ENCODE data around the gene PARP6. TPM values are rescaled to one million over a fixed set of nuclear protein-coding genes. Genes with fewer than 3 reads are reported as not detected.

The PARP6 gene
- polyA plus RNA-seq, 1 donor (not counting 4 experiments of a cell fraction or from before 2014, with no cell fraction given), result 51.0 TPM

DNA sequence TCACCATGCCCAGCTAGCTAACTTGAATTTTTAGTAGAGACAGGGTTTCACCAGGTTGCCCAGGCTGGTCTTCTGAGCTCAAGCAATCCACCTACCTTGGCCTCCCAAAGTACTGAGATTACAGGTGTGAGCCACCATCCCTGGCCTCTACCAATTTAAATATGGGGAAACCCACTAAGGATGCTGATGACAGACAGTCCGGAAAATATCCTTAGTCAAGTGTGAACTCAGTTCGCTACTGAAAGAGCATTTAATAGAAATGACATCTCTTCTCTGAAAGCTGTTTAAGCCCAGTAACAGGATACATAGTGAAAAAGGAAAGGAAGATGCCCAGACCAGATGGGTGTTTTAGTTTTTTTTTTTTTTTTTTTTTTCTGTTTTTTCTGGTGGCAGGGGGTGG, 67.1 kb downstream of the PARP6 start:
- no peak for DNase-seq (ENCODE audit: low read depth, low spot score)
- no peak for FAIRE-seq
- Histone ChIP-seq H4K20me1 (ENCODE audit: control insufficient read depth, extremely low read depth, insufficient read depth, low read length) (peaks cover 54% of the 10 kb centered on the region), H2AFZ (ENCODE audit: control insufficient read depth, low read length) (no peak overlapping the region), H3K9me3 (ENCODE audit: control insufficient read depth, low read depth, low read length) (no peaks in the 10 kb centered on the region), H3K9ac (ENCODE audit: control insufficient read depth, extremely low read depth, insufficient read depth, low read length) (no peak overlapping the region), H3K27ac (ENCODE audit: control insufficient read depth, insufficient read depth, low read length) (no peak overlapping the region), H3K9me1 (ENCODE audit: control insufficient read depth, extremely low read depth, insufficient read depth, low read length) (peaks cover 5% of the 10 kb centered on the region), H3K4me1 (ENCODE audit: control insufficient read depth, extremely low read depth, insufficient read depth, low read length) (peaks cover 65% of the 10 kb centered on the region), H3K27me3 (ENCODE audit: control insufficient read depth, extremely low read depth, insufficient read depth, low read length) (no peaks in the 10 kb centered on the region), H3K79me2 (ENCODE audit: control insufficient read depth, insufficient read depth, low read length) (peaks cover 24% of the 10 kb centered on the region), H3K4me3 (ENCODE audit: control insufficient read depth in 2 of 3, extremely low read depth in 1 of 3, insufficient read depth in 2 of 3, low read depth in 1 of 3, low read length in 3 of 3) (no peak overlapping the region), H3K36me3 (ENCODE audit: control insufficient read depth in 2 of 2, extremely low read depth in 1 of 2, insufficient read depth in 2 of 2, low read length in 2 of 2) (peaks cover 70 to 90% of the 10 kb centered on the region in 2 experiments), H3K4me2 (ENCODE audit: control insufficient read depth, extremely low read depth, insufficient read depth, low read depth, low read length) (no peak overlapping the region)
- no peak for TF ChIP-seq EZH2 (IDR thresholded peaks at IDR 0.05; ENCODE audit: low read length)
- TF ChIP-seq, protein P1, sequence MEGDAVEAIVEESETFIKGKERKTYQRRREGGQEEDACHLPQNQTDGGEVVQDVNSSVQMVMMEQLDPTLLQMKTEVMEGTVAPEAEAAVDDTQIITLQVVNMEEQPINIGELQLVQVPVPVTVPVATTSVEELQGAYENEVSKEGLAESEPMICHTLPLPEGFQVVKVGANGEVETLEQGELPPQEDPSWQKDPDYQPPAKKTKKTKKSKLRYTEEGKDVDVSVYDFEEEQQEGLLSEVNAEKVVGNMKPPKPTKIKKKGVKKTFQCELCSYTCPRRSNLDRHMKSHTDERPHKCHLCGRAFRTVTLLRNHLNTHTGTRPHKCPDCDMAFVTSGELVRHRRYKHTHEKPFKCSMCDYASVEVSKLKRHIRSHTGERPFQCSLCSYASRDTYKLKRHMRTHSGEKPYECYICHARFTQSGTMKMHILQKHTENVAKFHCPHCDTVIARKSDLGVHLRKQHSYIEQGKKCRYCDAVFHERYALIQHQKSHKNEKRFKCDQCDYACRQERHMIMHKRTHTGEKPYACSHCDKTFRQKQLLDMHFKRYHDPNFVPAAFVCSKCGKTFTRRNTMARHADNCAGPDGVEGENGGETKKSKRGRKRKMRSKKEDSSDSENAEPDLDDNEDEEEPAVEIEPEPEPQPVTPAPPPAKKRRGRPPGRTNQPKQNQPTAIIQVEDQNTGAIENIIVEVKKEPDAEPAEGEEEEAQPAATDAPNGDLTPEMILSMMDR (optimal IDR thresholded peaks at IDR 0.05 in 1 of 3, IDR thresholded peaks at IDR 0.05 in 1 of 3, conservative IDR thresholded peaks at IDR 0.05 in 1 of 3; ENCODE audit: extremely low read depth in 1 of 3, insufficient read depth in 2 of 3, low read length in 3 of 3), result no peak
- dilution Hi-C loops (cut with MboI; ENCODE audit: extremely low pct_ligation_motif_present, low sequenced_read_pairs), result no loop called here

DNA sequence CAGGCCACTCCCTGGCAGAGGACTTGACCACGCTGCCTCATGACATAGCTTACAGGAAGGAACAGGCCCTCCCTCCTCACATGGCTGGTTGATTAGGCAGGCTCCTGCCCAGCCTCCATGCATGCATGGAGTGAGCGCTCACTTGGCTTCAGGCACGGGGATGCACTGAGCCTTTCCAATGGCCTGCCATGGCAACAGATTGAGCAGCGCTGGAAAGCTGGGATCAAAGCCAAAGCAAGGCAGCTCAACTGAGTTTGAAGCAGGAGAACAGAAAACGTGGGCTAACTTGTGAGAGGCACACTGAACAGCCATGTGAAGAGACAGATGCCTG, 68.9 kb downstream of the PARP6 start:
- Histone ChIP-seq H3K36me3 (ENCODE audit: control insufficient read depth in 2 of 2, extremely low read depth in 1 of 2, insufficient read depth in 2 of 2, low read length in 2 of 2) (peaks cover 70 to 93% of the 10 kb centered on the region in 2 experiments), H2AFZ (ENCODE audit: control insufficient read depth, low read length) (no peak overlapping the region), H3K4me3 (ENCODE audit: control insufficient read depth in 2 of 3, extremely low read depth in 1 of 3, insufficient read depth in 2 of 3, low read depth in 1 of 3, low read length in 3 of 3) (no peak overlapping the region), H3K9me3 (ENCODE audit: control insufficient read depth, low read depth, low read length) (no peaks in the 10 kb centered on the region), H3K27me3 (ENCODE audit: control insufficient read depth, extremely low read depth, insufficient read depth, low read length) (no peaks in the 10 kb centered on the region), H4K20me1 (ENCODE audit: control insufficient read depth, extremely low read depth, insufficient read depth, low read length) (peaks cover 60% of the 10 kb centered on the region), H3K4me1 (ENCODE audit: control insufficient read depth, extremely low read depth, insufficient read depth, low read length) (peaks cover 79% of the 10 kb centered on the region), H3K27ac (ENCODE audit: control insufficient read depth, insufficient read depth, low read length) (peak overlapping the region; percentile 86), H3K4me2 (ENCODE audit: control insufficient read depth, extremely low read depth, insufficient read depth, low read depth, low read length) (peak overlapping the region; percentile 28), H3K9ac (ENCODE audit: control insufficient read depth, extremely low read depth, insufficient read depth, low read length) (no peak overlapping the region), H3K9me1 (ENCODE audit: control insufficient read depth, extremely low read depth, insufficient read depth, low read length) (peaks cover 5% of the 10 kb centered on the region), H3K79me2 (ENCODE audit: control insufficient read depth, insufficient read depth, low read length) (peaks cover 12% of the 10 kb centered on the region)
- FAIRE-seq (peak; percentile 99), DNase-seq (ENCODE audit: low read depth, low spot score) (peak; percentile 82)
- dilution Hi-C loops (cut with MboI; ENCODE audit: extremely low pct_ligation_motif_present, low sequenced_read_pairs), result no loop called here
- no peak for TF ChIP-seq EZH2 (IDR thresholded peaks at IDR 0.05; ENCODE audit: low read length)
- TF ChIP-seq, protein P1 (optimal IDR thresholded peaks at IDR 0.05 in 1 of 3, IDR thresholded peaks at IDR 0.05 in 1 of 3, conservative IDR thresholded peaks at IDR 0.05 in 1 of 3; ENCODE audit: extremely low read depth in 1 of 3, insufficient read depth in 2 of 3, low read length in 3 of 3), result no peak

All from keratinocyte (primary cell).